Measurements from ENCODE around the gene STIP1. TPM values are rescaled to one million over a fixed set of nuclear protein-coding genes. Genes with fewer than 3 reads are reported as not detected.

Gene STIP1
- total RNA-seq, 1 donor from 2014 or later, result 252 TPM

DNA sequence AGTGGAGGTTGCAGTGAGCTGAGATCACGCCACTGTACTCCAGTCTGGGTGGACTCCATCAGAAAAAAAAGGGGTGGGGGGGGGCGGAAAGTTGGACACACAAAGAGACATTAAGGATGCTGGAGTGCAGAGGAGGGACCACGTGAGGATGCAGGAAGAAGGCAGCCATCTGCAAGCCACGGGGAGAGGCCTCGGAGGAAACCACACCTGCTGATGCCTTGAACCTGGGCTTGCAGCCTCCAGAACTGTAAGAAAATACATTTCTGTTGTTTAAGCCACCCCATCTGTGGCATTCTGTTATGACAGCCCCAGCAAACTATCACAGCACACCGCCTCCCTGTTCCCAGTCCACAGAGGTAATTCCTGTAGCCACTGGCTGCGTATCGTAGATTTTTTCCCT, 9.2 kb upstream of the STIP1 start:
- Mint-ChIP-seq H3K27ac (no peak overlapping the region), H3K27me3 (ENCODE audit: insufficient read depth, low read depth) (peaks cover 4% of the 10 kb centered on the region), H3K36me3 (peaks cover 9% of the 10 kb centered on the region), H3K9me3 (peaks cover 9% of the 10 kb centered on the region), H3K4me1 (peaks cover 15% of the 10 kb centered on the region), H3K4me3 (no peak overlapping the region)
- H3K4me2 ChIP-seq, result no peak overlapping the region
- DNase-seq (ENCODE audit: low spot score), result no peak
- H3K9me3 ChIP-seq (ENCODE audit: low read depth), result no peaks in the 10 kb centered on the region
- H3K79me2 ChIP-seq (ENCODE audit: low read depth), result no peaks in the 10 kb centered on the region
- peaks cover 6% of the 10 kb centered on the region for H4K20me1 ChIP-seq (ENCODE audit: low read depth)
- H3K4me1 ChIP-seq, result peaks cover 5% of the 10 kb centered on the region
- H3K36me3 ChIP-seq, result no peaks in the 10 kb centered on the region
- no peak overlapping the region for H3K27ac ChIP-seq
- H2AFZ ChIP-seq (replicated peaks), result no peak overlapping the region
- H3F3A ChIP-seq (ENCODE audit: low read depth), result peaks cover 2% of the 10 kb centered on the region
- TF ChIP-seq EZH2 (IDR thresholded peaks at IDR 0.05), result no peak
- TF ChIP-seq EZH2phosphoT487 (IDR thresholded peaks at IDR 0.05), result no peak
- TF ChIP-seq, protein P1, sequence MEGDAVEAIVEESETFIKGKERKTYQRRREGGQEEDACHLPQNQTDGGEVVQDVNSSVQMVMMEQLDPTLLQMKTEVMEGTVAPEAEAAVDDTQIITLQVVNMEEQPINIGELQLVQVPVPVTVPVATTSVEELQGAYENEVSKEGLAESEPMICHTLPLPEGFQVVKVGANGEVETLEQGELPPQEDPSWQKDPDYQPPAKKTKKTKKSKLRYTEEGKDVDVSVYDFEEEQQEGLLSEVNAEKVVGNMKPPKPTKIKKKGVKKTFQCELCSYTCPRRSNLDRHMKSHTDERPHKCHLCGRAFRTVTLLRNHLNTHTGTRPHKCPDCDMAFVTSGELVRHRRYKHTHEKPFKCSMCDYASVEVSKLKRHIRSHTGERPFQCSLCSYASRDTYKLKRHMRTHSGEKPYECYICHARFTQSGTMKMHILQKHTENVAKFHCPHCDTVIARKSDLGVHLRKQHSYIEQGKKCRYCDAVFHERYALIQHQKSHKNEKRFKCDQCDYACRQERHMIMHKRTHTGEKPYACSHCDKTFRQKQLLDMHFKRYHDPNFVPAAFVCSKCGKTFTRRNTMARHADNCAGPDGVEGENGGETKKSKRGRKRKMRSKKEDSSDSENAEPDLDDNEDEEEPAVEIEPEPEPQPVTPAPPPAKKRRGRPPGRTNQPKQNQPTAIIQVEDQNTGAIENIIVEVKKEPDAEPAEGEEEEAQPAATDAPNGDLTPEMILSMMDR (IDR thresholded peaks at IDR 0.05), result no peak
- H3K27me3 ChIP-seq, result no peaks in the 10 kb centered on the region
- no peak overlapping the region for H3K4me3 ChIP-seq
- no peak overlapping the region for H3K9ac ChIP-seq

DNA sequence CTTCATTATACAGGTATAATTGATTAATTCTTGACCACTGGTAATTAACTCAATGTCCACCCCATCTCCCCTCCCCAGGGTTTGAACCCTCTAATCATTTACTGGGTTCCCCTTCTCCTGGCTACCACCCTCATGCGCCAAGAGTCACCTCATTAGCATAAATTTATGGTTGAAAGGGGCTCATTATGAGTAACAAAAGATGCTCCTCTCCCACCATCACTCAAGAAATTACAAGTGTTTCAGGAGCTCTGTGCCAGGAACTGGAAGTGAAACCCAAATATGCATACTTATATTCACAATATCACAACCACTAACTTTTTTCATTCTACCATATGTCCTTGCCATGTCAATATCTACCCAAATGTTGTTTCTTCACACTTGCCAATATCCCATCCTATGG, 7.8 kb upstream of the STIP1 start:
- DNase-seq (ENCODE audit: low spot score), result no peak
- Mint-ChIP-seq H3K27me3 (ENCODE audit: insufficient read depth, low read depth) (peaks cover 4% of the 10 kb centered on the region), H3K36me3 (peaks cover 11% of the 10 kb centered on the region), H3K4me3 (peak overlapping the region; percentile 8), H3K9me3 (peaks cover 9% of the 10 kb centered on the region), H3K27ac (peak overlapping the region; percentile 18), H3K4me1 (peaks cover 25% of the 10 kb centered on the region)
- Histone ChIP-seq H3K9ac (no peak overlapping the region), H3K27me3 (no peaks in the 10 kb centered on the region), H2AFZ (replicated peaks) (no peak overlapping the region), H3K27ac (no peak overlapping the region), H3F3A (ENCODE audit: low read depth) (peaks cover 13% of the 10 kb centered on the region), H3K9me3 (ENCODE audit: low read depth) (no peaks in the 10 kb centered on the region), H3K4me3 (no peak overlapping the region), H3K36me3 (no peaks in the 10 kb centered on the region), H3K4me1 (peaks cover 9% of the 10 kb centered on the region), H3K79me2 (ENCODE audit: low read depth) (peaks cover 10% of the 10 kb centered on the region), H3K4me2 (no peak overlapping the region), H4K20me1 (ENCODE audit: low read depth) (peaks cover 12% of the 10 kb centered on the region)
- TF ChIP-seq EZH2 (IDR thresholded peaks at IDR 0.05) (no peak), EZH2phosphoT487 (IDR thresholded peaks at IDR 0.05) (no peak)
- TF ChIP-seq, protein P1 (IDR thresholded peaks at IDR 0.05), result no peak

DNA sequence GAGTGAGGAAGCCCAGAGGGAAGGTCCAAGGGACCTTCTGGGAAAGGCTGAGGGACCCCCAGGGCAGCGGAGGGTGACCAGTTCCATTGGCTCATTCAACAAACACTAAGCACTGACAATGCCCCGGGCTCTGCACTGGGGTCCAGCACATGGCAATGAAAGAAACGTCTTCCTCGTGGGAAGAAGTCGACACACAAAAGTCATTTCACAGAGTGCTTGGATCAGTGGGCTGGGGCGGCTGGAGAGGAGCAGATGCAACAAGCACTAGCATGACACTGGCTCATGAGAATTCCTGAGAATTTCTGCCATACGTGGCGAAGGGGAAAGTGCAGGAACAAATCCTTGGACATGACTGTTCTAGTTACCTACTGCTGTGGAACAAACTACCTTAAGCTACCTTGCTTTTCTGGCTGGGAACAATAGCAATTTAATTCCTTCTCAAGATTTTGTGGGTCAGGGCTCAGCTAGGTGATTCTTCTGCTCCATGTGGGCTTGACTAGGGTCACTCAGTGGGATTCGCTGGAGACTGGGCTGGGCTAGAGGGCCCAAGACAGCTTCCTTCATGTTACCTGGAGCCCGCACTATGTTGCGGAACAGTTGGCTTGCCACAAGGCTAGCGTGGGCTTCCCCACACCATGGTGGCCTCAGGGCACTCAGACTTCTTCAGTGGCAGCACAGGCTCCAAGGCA, 6.9 kb upstream of the STIP1 start:
- H2AFZ ChIP-seq (replicated peaks), result no peak overlapping the region
- TF ChIP-seq, protein P1 (IDR thresholded peaks at IDR 0.05), result no peak
- no peak for TF ChIP-seq EZH2phosphoT487 (IDR thresholded peaks at IDR 0.05)
- no peak for TF ChIP-seq EZH2 (IDR thresholded peaks at IDR 0.05)
- H3K9me3 Mint-ChIP-seq, result peaks cover 2% of the 10 kb centered on the region
- no peaks in the 10 kb centered on the region for H3K9me3 ChIP-seq (ENCODE audit: low read depth)
- peaks cover 19% of the 10 kb centered on the region for H3F3A ChIP-seq (ENCODE audit: low read depth)
- no peak overlapping the region for H3K4me3 ChIP-seq
- H3K27ac Mint-ChIP-seq, result peak overlapping the region; percentile 42
- no peak overlapping the region for H3K4me3 Mint-ChIP-seq
- no peaks in the 10 kb centered on the region for H3K36me3 ChIP-seq
- no peak overlapping the region for H3K9ac ChIP-seq
- no peak overlapping the region for H3K27ac ChIP-seq
- H3K27me3 Mint-ChIP-seq (ENCODE audit: insufficient read depth, low read depth), result peaks cover 8% of the 10 kb centered on the region
- H3K4me1 Mint-ChIP-seq, result peaks cover 33% of the 10 kb centered on the region
- H3K4me1 ChIP-seq, result peaks cover 9% of the 10 kb centered on the region
- H4K20me1 ChIP-seq (ENCODE audit: low read depth), result peaks cover 19% of the 10 kb centered on the region
- no peak overlapping the region for H3K4me2 ChIP-seq
- peaks cover 19% of the 10 kb centered on the region for H3K79me2 ChIP-seq (ENCODE audit: low read depth)
- no peak for DNase-seq (ENCODE audit: low spot score)
- H3K36me3 Mint-ChIP-seq, result peaks cover 5% of the 10 kb centered on the region
- no peaks in the 10 kb centered on the region for H3K27me3 ChIP-seq
